OCI-LY3 (cell line): ENCODE data around the gene TMPRSS3.

ENCODE experiments used
- EZH2phosphoT487 ChIP-seq: fragments of 200-600 bp; shearing (Covaris generic); IDR thresholded peaks from 2 replicates; pipeline ENCODE4 v1.6.1; 2018; ENCODE audit warnings: antibody characterized with exemption, mixed run types, low read depth
- TF ChIP-seq, protein P1 (sequence below): fragments of 200-600, 300-600 bp; sonication (generic); IDR thresholded peaks from 2 replicates; pipeline ENCODE4 v1.5.1; 2014; ENCODE audit warnings: antibody characterized with exemption, low read length, low read depth

- TF ChIP-seq, protein P1, sequence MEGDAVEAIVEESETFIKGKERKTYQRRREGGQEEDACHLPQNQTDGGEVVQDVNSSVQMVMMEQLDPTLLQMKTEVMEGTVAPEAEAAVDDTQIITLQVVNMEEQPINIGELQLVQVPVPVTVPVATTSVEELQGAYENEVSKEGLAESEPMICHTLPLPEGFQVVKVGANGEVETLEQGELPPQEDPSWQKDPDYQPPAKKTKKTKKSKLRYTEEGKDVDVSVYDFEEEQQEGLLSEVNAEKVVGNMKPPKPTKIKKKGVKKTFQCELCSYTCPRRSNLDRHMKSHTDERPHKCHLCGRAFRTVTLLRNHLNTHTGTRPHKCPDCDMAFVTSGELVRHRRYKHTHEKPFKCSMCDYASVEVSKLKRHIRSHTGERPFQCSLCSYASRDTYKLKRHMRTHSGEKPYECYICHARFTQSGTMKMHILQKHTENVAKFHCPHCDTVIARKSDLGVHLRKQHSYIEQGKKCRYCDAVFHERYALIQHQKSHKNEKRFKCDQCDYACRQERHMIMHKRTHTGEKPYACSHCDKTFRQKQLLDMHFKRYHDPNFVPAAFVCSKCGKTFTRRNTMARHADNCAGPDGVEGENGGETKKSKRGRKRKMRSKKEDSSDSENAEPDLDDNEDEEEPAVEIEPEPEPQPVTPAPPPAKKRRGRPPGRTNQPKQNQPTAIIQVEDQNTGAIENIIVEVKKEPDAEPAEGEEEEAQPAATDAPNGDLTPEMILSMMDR, result no peak
- no peak for TF ChIP-seq EZH2phosphoT487
These were observed 11.5 kb downstream of the TMPRSS3 start for GRCh38 chr21:42384156-42384945.
